Smooth muscle cell (in vitro differentiated cells): Measurements from ENCODE around the gene RNF113B. TPM values are rescaled to one million over a fixed set of nuclear protein-coding genes. Genes with fewer than 3 reads are reported as not detected.

Source experiments
- DNase-seq: peaks from one replicate; lab custom pipeline; 2025; ENCODE audit not compliant: unreplicated experiment; lab: John Stamatoyannopoulos, UW
- H2AFZ ChIP-seq: fragments of 200-600 bp; sonication (generic); 2 replicates; pipeline ENCODE4 v1.6.0; 2016; ENCODE audit warnings: antibody characterized with exemption, low read depth, mild to moderate bottlenecking
- H3F3A ChIP-seq: fragments of 200-600 bp; sonication (generic); 2 replicates; pipeline ENCODE4 v1.6.0; 2017; ENCODE audit warnings: antibody characterized with exemption, low read depth
- H3K27ac ChIP-seq: fragments of 200-600 bp; sonication (generic); 2 replicates; pipeline ENCODE4 v1.5.1; 2016; ENCODE audit warnings: low read depth, mild to moderate bottlenecking
- H3K27me3 ChIP-seq: fragments of 200-600 bp; sonication (generic); 2 replicates; pipeline ENCODE4 v1.6.1; 2016; ENCODE audit warnings: low read depth, mild to moderate bottlenecking
- H3K36me3 ChIP-seq: fragments of 200-600 bp; sonication (generic); 2 replicates; pipeline ENCODE4 v1.5.1; 2016; ENCODE audit warnings: low read depth
- H3K4me1 ChIP-seq: fragments of 200-600 bp; sonication (generic); 2 replicates; pipeline ENCODE4 v1.5.1; 2016; ENCODE audit warnings: low read depth
- H3K4me2 ChIP-seq: fragments of 200-600 bp; sonication (generic); 2 replicates; pipeline ENCODE4 v1.6.0; 2016; ENCODE audit warnings: mild to moderate bottlenecking
- H3K4me3 ChIP-seq: fragments of 200-600 bp; sonication (generic); 2 replicates; pipeline ENCODE4 v1.5.1; 2016; ENCODE audit warnings: mild to moderate bottlenecking
- H3K79me2 ChIP-seq: fragments of 200-600 bp; sonication (generic); 2 replicates; pipeline ENCODE4 v1.6.0; 2016; ENCODE audit warnings: low read depth, mild to moderate bottlenecking
- H3K9ac ChIP-seq: fragments of 200-600 bp; sonication (generic); 2 replicates; pipeline ENCODE4 v1.6.0; 2016; ENCODE audit warnings: low read depth
- H3K9me3 ChIP-seq: fragments of 200-600 bp; sonication (generic); replicated peaks from 2 replicates; pipeline ENCODE4 v1.5.1; 2016; ENCODE audit warnings: low read depth
- H4K20me1 ChIP-seq: fragments of 200-600 bp; sonication (generic); 2 replicates; pipeline ENCODE4 v1.6.0; 2016; ENCODE audit warnings: low read depth
- CTCF ChIP-seq: fragments of 200-600 bp; sonication (generic); IDR thresholded peaks from 2 replicates; pipeline ENCODE4 v1.5.1; 2017; ENCODE audit warnings: borderline replicate concordance, mild to moderate bottlenecking, antibody characterized with exemption; ENCODE audit not compliant: insufficient read depth, poor library complexity, severe bottlenecking
- WGBS: methylation state at CpG from one replicate; pipeline ENCODE4 v1.1.7; 2016; ENCODE audit warnings: low lambda C conversion rate; 5-methylcytosine and 5-hydroxymethylcytosine counted together
- polyA plus RNA-seq: library from polyadenylated mRNA; unstranded; fragments of >200 nt; fragmentation: Nextera tagmentation; extraction: Ambion mirVana; gene quantifications from 2 replicates; pipeline ENCODE4 v1.2.1, GENCODE V29; 2016
- total RNA-seq: library from RNA; depleted of rRNA; stranded (reverse); fragments of >200 nt; gene quantifications from 2 replicates; pipeline ENCODE4 v1.2.3, GENCODE V29; 2014

RNF113B gene
- total and polyA plus RNA-seq, 2 experiments from 2014 or later, result 0.38 TPM; not detected in 1

GRCh38 chr13:98192008-98192407, 14.9 kb upstream of the RNF113B start:
- Histone ChIP-seq H3K27ac (no peak overlapping the region), H3K4me1 (peaks cover 5% of the 10 kb centered on the region), H4K20me1 (peaks cover 74% of the 10 kb centered on the region), H3K4me2 (no peak overlapping the region), H3F3A (no peaks in the 10 kb centered on the region), H3K36me3 (no peaks in the 10 kb centered on the region), H3K9ac (no peak overlapping the region), H2AFZ (no peak overlapping the region), H3K4me3 (no peak overlapping the region), H3K27me3 (no peaks in the 10 kb centered on the region), H3K9me3 (no peaks in the 10 kb centered on the region), H3K79me2 (peaks cover 97% of the 10 kb centered on the region)
- DNase-seq, result no peak
- 51% methylated on average over 2 of the region's 2 CpGs for WGBS
- TF ChIP-seq CTCF, result no peak

GRCh38 chr13:98190889-98191444, 13.9 kb upstream of the RNF113B start:
- no peak overlapping the region for H3K9ac ChIP-seq
- H3K9me3 ChIP-seq, result no peaks in the 10 kb centered on the region
- no peaks in the 10 kb centered on the region for H3K27me3 ChIP-seq
- no peaks in the 10 kb centered on the region for H3K36me3 ChIP-seq
- WGBS, result 95% methylated on average over 11 of the region's 11 CpGs
- H2AFZ ChIP-seq, result no peak overlapping the region
- H3F3A ChIP-seq, result no peaks in the 10 kb centered on the region
- peaks cover 72% of the 10 kb centered on the region for H4K20me1 ChIP-seq
- H3K27ac ChIP-seq, result no peak overlapping the region
- no peak for TF ChIP-seq CTCF
- no peak overlapping the region for H3K4me3 ChIP-seq
- no peak overlapping the region for H3K4me2 ChIP-seq
- DNase-seq, result no peak
- peaks cover 97% of the 10 kb centered on the region for H3K79me2 ChIP-seq
- H3K4me1 ChIP-seq, result peaks cover 5% of the 10 kb centered on the region

- H3K4me2 ChIP-seq, result no peak overlapping the region
- H4K20me1 ChIP-seq, result peaks cover 77% of the 10 kb centered on the region
- no peak for DNase-seq
- H3K9ac ChIP-seq, result no peak overlapping the region
- 70% methylated on average over 4 of the region's 4 CpGs for WGBS
- TF ChIP-seq CTCF, result no peak
- H3K27me3 ChIP-seq, result no peaks in the 10 kb centered on the region
- no peak overlapping the region for H3K27ac ChIP-seq
- no peak overlapping the region for H2AFZ ChIP-seq
- H3F3A ChIP-seq, result no peaks in the 10 kb centered on the region
- peaks cover 5% of the 10 kb centered on the region for H3K4me1 ChIP-seq
- peaks cover 98% of the 10 kb centered on the region for H3K79me2 ChIP-seq
- H3K9me3 ChIP-seq, result no peaks in the 10 kb centered on the region
- H3K4me3 ChIP-seq, result no peak overlapping the region
- no peaks in the 10 kb centered on the region for H3K36me3 ChIP-seq
These were observed 12.9 kb upstream of the RNF113B start for GRCh38 chr13:98189841-98190505.
